Measurements from ENCODE around the gene CCDC169. TPM values are rescaled to one million over a fixed set of nuclear protein-coding genes. Genes with fewer than 3 reads are reported as not detected.

CCDC169 gene
- total and polyA plus RNA-seq, 3 donors from 2014 or later = 37.0 to 174 (median 74.1) TPM

- TF ChIP-seq, protein P1, sequence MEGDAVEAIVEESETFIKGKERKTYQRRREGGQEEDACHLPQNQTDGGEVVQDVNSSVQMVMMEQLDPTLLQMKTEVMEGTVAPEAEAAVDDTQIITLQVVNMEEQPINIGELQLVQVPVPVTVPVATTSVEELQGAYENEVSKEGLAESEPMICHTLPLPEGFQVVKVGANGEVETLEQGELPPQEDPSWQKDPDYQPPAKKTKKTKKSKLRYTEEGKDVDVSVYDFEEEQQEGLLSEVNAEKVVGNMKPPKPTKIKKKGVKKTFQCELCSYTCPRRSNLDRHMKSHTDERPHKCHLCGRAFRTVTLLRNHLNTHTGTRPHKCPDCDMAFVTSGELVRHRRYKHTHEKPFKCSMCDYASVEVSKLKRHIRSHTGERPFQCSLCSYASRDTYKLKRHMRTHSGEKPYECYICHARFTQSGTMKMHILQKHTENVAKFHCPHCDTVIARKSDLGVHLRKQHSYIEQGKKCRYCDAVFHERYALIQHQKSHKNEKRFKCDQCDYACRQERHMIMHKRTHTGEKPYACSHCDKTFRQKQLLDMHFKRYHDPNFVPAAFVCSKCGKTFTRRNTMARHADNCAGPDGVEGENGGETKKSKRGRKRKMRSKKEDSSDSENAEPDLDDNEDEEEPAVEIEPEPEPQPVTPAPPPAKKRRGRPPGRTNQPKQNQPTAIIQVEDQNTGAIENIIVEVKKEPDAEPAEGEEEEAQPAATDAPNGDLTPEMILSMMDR (IDR thresholded peaks at IDR 0.05) = no peak
- no peak for TF ChIP-seq POLR2A (IDR thresholded peaks at IDR 0.05)
Measured at GRCh38 chr13:36259361-36260137, 38.1 kb downstream of the CCDC169 start.

DNA sequence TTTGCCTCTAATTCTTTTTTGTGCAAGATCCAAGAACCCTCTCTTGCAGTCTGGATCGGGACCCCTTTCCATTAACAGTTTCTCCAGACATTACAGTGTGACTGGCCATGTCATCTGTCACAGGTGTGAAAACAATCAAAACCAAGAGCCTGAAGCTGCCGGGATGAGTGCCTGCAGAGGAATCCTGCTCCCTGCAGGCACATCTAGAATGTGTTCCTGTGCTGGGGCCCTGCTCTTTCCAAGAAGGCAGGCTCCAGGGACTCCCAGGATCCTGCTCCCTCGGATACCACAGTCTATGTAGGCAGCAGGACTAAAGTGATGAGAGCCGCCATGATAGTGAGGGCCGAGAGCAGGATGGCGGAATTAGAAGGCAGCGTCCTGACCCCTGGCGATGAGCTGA is 38.8 kb downstream of the CCDC169 start:
- H3K27ac ChIP-seq = no peak overlapping the region
- H3K4me1 ChIP-seq = no peaks in the 10 kb centered on the region
- DNase-seq = no peak
- WGBS, 2 donors = 47 to 76% methylated on average over 8 of the region's 8 CpGs
- intact Hi-C loops (cut with DNase I; ENCODE audit: low total_unique reads) = no loop called here
- H3K27me3 ChIP-seq = no peaks in the 10 kb centered on the region
- TF ChIP-seq POLR2A (IDR thresholded peaks at IDR 0.05) = no peak
- TF ChIP-seq, protein P1 (IDR thresholded peaks at IDR 0.05) = no peak
- no peak overlapping the region for H3K4me3 ChIP-seq
- no peaks in the 10 kb centered on the region for H3K9me3 ChIP-seq
- H3K36me3 ChIP-seq (ENCODE audit: low read depth, missing control alignments) = no peaks in the 10 kb centered on the region

More at GRCh38 chr13:36259361-36260137, 38.1 kb downstream of the CCDC169 start:
- Histone ChIP-seq H3K27ac (no peak overlapping the region), H3K27me3 (no peaks in the 10 kb centered on the region), H3K9me3 (no peaks in the 10 kb centered on the region), H3K4me1 (no peaks in the 10 kb centered on the region), H3K4me3 (no peak overlapping the region), H3K36me3 (ENCODE audit: low read depth, missing control alignments) (no peaks in the 10 kb centered on the region)
- 70 to 76% methylated on average over 7 to 8 of the region's 8 CpGs for WGBS, 2 donors
- intact Hi-C loops (cut with DNase I; ENCODE audit: low total_unique reads) = no loop called here
- DNase-seq = peak; percentile 44

DNA sequence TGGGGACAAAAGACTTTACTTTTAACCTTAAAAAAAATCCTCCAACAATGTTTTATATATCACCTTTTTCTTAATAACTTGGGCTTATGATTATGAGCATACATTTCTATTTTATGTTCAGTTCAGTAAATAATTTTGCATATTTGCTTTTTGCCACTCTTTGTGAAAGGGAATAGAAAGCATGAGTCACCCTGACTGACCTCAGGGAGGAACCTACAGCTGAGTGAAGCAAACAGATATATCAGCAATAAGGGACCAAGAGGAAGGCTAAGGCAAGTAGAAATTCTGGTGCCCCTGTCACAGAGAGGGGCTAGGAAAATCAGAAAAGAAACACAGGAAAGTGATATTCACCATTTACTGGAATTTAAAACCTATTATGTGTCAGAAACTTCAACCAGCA is 46.1 kb downstream of the CCDC169 start:
- Histone ChIP-seq H3K36me3 (ENCODE audit: low read depth, missing control alignments) (no peaks in the 10 kb centered on the region), H3K4me1 (no peaks in the 10 kb centered on the region), H3K27me3 (no peaks in the 10 kb centered on the region), H3K9me3 (no peaks in the 10 kb centered on the region), H3K4me3 (no peak overlapping the region), H3K27ac (no peak overlapping the region)
- TF ChIP-seq, protein P1 (IDR thresholded peaks at IDR 0.05) = no peak
- no peak for TF ChIP-seq POLR2A (IDR thresholded peaks at IDR 0.05)
- DNase-seq = no peak
- intact Hi-C loops (cut with DNase I; ENCODE audit: low total_unique reads) = no loop called here

- intact Hi-C loops (cut with DNase I; ENCODE audit: low total_unique reads) = no loop called here
- no peaks in the 10 kb centered on the region for H3K27me3 ChIP-seq
- no peaks in the 10 kb centered on the region for H3K9me3 ChIP-seq
- TF ChIP-seq POLR2A (IDR thresholded peaks at IDR 0.05) = no peak
- TF ChIP-seq, protein P1 (IDR thresholded peaks at IDR 0.05) = no peak
- no peak overlapping the region for H3K4me3 ChIP-seq
- WGBS, 2 donors = 84 to 90% methylated on average over 4 of the region's 4 CpGs
- DNase-seq = no peak
- no peaks in the 10 kb centered on the region for H3K4me1 ChIP-seq
- H3K27ac ChIP-seq = no peak overlapping the region
- H3K36me3 ChIP-seq (ENCODE audit: low read depth, missing control alignments) = no peaks in the 10 kb centered on the region
Measured at GRCh38 chr13:36251017-36251416, 46.6 kb downstream of the CCDC169 start.

GRCh38 chr13:36248700-36249099 is 48.9 kb downstream of the CCDC169 start:
- TF ChIP-seq POLR2A (IDR thresholded peaks at IDR 0.05) = no peak
- TF ChIP-seq, protein P1 (IDR thresholded peaks at IDR 0.05) = no peak

More at GRCh38 chr13:36248700-36249099, 48.9 kb downstream of the CCDC169 start:
- Histone ChIP-seq H3K4me3 (no peak overlapping the region), H3K27ac (no peak overlapping the region), H3K27me3 (no peaks in the 10 kb centered on the region), H3K36me3 (ENCODE audit: low read depth, missing control alignments) (no peaks in the 10 kb centered on the region), H3K9me3 (no peaks in the 10 kb centered on the region), H3K4me1 (no peaks in the 10 kb centered on the region)
- intact Hi-C loops (cut with DNase I; ENCODE audit: low total_unique reads) = no loop called here
- no peak for DNase-seq

Data from testis (tissue), 3 donors.